Cerebellar nuclear complex (tissue), 1 donor: ENCODE results near the gene KRT27.

Source experiments
- DNase-seq, 2 experiments: peaks; one replicate each; lab custom pipeline; 2025; lab: John Stamatoyannopoulos, UW

KRT27 gene

GRCh38 chr17:40809721-40810421 lies 27.5 kb upstream of the KRT27 start:
- no peak for DNase-seq

GRCh38 chr17:40806131-40806530 lies 23.8 kb upstream of the KRT27 start:
- DNase-seq, result no peak

DNA sequence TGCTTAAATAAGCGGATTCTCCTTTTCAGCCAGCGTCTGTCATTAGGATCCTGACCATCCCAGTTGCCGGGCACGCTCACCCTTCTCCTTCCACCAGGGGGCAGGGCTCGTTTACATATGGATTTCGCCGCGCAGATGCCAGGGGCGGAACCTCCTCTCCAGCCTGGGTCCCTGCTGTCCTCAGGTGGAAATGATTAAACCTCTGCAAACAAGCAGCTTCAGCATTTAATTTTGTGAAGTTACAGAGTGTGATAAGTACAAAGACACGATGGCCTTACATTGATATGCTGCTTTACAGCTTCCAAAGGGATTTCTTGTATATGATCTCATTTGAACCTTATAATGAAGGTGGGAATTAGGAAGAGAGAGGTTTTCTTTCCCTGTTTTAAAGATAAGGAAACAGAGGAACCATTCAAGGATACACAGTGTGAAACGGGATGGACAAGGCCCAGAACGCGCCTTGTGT lies 21.3 kb upstream of the KRT27 start:
- peak in 1 of 2 experiments; percentile 11 for DNase-seq

- DNase-seq, result no peak
Observed at GRCh38 chr17:40801157-40801556, 18.8 kb upstream of the KRT27 start.

GRCh38 chr17:40800381-40800780 lies 18.0 kb upstream of the KRT27 start:
- DNase-seq, result no peak

- no peak for DNase-seq
Observed at GRCh38 chr17:40799859-40800258, 17.5 kb upstream of the KRT27 start, which contains the start of gene KRT28. TSS of gene KRT28 (minus strand) at chr17:40799959. CDS start at chr17:40799893, 66 bp downstream.

DNA sequence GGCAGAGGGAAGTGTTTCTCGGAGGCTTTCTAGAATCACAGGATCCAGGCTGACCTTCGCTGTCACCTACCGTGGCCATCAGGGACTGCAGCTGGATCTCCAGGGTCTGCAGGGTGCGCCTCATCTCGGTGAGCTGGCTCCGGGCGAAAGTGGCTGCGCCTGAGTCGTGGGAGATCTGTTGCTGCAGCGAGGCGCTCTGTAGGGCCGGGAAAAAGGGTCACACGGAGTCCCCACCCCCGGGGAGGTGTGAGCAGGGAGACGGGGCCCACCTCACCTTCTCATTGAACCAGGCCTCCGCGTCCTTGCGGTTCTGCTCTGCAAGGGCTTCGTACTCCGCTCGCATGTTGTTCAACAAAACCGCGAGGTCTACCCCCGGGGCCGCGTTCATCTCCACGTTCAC lies 14.5 kb upstream of the KRT27 start:
- DNase-seq, result no peak

GRCh38 chr17:40795019-40795667 lies 12.8 kb upstream of the KRT27 start:
- DNase-seq, result no peak

DNA sequence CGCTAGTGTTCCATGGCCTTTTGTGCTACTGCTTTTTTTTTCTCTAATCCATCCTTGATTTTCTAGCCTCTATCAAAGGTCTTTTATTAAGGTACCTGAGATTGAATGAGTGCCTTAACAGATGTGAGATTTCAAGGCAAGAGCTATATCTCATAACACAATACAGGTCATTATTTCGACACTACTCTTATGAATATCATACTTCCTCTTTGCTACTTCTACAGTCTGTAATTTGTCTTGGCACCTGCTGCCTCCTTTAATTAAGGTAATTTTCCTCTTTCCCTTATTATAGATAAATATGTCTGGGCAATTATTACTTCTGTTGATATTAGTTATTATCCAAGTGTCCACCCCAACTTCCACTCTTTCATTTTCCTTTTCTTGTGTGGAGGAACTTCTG lies 12.1 kb upstream of the KRT27 start:
- no peak for DNase-seq

DNA sequence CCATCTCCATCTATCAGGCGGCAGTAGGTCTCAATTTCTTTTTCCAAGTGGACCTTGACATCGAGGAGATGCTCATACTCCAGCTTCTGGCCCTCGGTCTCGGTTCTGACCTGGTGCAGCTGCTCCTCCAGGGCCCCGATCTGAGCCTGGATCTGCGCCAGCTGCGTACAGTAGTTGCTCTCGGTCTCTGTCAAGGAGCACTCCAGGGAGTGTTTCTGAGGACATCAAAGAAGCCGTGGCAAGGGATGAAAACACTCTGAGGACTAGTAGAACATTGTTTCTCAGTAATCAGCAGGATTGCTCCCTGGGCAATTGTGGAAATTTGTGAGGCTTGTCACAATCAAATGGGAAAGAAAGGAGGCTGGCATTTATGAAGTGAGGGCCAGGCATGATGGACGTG lies 11.5 kb upstream of the KRT27 start:
- DNase-seq, result no peak

DNA sequence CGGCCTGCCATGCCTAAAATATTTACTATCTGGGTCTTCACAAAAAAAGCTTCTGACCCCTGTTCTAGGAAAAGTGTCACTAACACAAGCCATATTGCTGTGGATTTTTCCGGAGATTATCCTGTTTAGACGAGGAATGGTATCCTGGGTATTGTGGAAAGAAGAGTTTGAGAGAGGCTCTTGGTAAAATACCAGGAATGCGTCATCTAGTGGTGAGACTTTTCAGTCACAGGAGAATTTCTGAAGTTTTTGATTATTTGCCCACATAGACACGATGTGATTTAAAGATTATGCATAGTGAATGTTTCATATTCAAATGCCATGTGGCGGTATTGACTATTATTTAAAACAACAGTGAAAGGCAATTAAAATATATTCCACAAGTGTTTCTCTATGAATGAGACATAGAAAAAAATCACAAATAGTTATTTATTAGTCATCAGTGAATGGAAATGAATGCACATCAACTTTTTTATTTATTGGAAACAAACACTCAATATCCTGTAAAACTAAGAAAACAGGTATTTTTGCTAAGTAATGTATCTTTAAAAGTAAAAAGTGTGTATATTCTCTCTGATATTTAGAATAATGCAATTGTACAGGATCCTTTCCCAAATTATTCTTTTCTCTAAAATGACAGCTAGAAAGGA lies 9.6 kb upstream of the KRT27 start:
- no peak for DNase-seq

DNA sequence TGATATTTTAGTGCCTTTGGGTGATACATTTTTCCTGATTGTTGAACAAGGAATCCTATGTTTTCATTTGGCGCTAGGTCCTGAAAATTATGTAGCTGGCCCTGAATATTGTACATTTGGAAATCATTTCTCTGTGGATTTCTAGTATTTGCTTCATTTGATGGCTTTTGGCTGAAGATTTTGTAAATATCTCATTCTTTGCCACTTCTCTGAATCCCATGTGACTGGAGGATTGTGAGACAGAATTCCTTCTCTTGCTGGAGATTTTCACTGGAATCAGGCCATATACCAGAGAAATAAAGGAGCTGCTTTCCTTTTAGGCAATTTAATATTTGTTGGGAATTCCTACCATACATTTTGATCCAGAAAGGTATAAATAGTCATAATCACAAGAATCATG lies 8.8 kb upstream of the KRT27 start:
- no peak for DNase-seq

DNA sequence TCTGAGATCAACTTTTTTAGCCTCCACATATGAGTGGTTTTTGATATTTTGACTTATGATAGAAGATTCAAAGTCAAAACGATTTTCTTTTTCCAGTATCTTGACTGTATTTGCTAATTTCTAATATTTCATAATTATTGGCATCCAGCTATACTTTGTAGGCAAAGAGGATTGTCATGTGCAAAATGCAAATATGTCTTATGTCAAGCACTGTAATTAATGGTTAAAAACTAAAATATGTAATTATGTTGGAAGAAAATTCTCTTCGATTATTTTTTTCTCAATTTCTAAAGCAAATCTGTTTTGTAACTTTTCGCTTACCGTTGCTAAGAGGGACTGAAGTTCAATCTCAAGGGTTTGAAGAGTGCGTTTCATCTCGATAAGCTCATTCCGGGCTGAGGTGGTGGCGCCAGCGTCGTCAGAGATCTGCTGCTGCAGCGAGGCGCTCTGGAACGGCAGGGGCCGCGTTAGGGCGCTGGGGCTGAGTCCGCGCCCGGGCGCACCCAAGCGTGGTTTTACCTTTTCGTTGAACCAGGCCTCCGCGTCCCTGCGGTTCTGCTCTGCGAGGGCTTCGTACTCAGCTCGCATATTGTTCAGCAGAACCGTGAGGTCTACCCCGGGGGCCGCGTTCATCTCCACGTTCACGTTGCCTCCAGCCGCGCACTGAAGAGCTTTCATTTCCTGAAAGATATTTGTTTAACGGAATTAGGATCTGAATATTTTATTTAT lies 3.0 kb downstream of the KRT27 start:
- DNase-seq, result no peak

DNA sequence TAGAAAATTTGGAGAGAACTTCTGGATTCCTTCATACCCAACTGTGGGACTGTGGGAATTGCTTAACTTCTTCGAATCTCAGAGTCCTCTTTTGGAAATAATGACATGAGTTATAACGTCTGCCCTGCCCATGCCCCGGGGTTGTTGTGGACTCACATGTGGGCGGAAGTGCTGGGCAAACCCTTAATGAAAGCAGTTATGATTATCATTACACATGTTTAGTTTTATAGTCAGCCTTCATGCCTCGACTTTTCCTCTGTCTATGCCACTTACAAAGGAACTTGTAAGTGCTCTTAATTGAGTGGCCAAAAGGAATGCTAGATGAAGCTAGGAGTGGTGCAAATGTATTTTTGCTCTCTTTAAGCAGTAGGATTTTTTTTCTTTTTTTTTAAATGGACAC lies 3.9 kb downstream of the KRT27 start:
- DNase-seq, result no peak

- DNase-seq, result no peak
Observed at GRCh38 chr17:40777971-40778370, 4.4 kb downstream of the KRT27 start.

- no peak for DNase-seq
Observed at GRCh38 chr17:40777459-40777858, 4.9 kb downstream of the KRT27 start.

- no peak for DNase-seq
Observed at GRCh38 chr17:40775945-40776344, 6.4 kb downstream of the KRT27 start.

GRCh38 chr17:40772101-40772500 lies 10.2 kb downstream of the KRT27 start, which contains the start of gene KRT26:
TSS of gene KRT26 (minus strand) at chr17:40772201. CDS start at chr17:40772113, 88 bp downstream.
- no peak for DNase-seq

DNA sequence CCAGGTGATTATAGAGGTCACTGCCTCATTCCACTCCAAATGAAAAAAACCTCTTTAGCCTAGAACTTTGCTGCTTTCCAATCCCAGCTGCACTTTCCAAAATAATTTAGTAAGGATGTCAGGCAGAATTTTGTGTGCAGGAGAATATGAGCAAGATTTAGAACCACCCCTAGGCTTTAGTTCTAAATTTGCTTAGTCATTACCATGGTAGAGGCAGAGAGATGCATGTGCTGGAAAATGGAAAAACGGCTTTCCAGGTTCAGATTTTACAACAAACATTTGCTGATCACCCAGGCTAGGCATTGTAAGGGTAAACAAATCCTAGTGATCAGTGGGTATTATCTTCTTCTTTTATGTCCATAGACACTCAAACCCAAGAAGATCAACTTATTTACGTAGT lies 16.7 kb downstream of the KRT27 start:
- DNase-seq, result no peak

DNA sequence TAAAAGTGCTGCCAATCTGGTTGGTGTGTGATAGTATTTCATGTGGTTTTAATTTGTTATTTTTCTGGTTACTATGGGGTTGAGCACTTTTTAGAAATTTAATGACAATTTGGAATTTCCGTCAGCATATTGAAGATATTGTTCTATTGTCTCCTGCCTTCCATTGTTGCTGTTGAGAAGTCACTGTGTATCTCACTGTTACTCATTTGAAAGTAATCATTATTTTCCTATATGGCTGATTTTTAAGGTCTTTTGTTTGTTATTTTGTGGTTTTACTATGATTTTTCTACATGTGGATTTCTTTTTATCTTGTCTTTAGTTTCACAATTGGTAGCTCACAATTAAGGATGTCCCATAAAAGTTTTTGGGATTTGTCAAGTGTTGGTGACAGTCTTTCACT lies 18.6 kb downstream of the KRT27 start:
- DNase-seq, result no peak

GRCh38 chr17:40760105-40761016 lies 22.0 kb downstream of the KRT27 start:
- no peak for DNase-seq
